GM19463 (cell line): Measurements from ENCODE around the gene ZNF763.
"Not testable (repeated sequence)": the region's sequence is repeated elsewhere in the genome, so short reads cannot be mapped to it uniquely, and the experiment has no call there.

Experiments used
- ATAC-seq: cut with Tn5 transposase; IDR thresholded peaks from one replicate; pipeline ENCODE4 v1.9.1; 2021; ENCODE audit warnings: mild to moderate bottlenecking, moderate library complexity; ENCODE audit not compliant: unreplicated experiment

ZNF763 gene

DNA sequence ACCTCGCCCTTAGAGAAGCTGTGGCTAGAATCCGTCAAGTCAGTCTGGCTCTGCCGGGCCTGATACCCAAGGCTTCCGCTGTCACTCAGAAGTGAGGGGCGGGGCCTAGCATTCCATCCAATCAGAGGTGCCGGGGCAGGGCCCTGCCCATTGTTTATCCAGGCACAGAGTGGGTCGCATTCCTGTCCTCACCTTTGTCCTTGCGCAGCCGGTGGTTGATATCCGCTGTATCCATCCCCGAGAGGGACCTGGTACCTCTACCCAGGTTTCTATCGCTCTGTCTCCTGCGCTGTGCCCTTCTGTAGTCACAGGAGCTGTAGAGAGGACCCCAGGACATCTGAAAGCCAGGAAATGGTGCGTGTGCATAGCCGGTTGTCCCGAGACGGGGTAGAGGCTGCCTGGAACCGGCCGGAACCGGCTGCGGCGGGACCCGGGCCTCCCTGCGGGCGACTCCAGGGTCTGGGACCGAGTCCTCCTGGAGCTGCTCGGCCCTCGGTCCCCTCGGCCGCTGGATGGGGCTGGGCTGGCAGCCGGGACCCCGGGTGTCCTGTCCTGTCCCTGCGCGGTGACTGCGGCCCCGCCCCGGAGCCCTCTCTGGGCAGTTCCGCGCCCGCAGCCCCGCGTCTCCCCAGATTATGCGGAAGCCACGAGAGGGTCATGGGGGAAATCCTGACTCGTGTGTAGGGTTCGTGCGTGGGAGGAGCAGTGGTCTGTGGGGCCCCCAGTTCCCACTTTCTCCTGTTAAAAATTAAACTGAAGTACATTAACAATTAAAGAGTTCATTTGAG, at the start of gene ZNF763:
TSS of gene ZNF763 (plus strand) at position 183 of the 788 bp plus-strand sequence. CDS start at position 352, 169 bp downstream.
- ATAC-seq, result peak; percentile 87

DNA sequence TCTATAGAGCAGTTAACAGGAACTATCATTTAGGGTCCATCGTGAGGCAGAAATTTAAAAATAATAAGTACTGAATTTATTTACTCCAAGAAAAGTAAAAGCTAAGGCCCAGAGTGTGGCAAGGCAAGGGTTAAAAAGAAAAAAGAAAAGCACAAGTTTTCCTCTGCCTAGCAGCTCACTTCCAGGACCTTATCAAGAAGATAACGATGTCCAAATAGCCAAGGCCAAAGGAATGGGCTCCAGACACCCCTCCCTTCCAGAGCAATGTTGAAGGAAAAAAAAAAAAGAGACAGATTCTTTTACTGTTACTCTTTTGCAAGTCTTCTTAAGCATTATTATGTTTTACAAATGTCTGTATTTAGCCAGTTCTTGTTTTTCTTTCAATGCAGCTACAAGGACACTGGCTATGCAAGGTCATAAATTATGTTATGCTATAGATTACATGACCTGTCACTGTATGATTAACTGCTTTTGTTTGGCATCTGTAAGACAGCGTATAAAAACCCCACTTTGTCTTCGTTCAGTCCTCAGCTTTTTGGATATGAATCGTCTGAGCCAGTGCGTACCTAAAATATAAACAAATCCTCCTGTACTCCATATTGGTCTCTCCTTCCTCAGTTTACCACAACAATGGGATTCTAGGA, 42.9 kb upstream of the ZNF763 start:
- no peak for ATAC-seq

DNA sequence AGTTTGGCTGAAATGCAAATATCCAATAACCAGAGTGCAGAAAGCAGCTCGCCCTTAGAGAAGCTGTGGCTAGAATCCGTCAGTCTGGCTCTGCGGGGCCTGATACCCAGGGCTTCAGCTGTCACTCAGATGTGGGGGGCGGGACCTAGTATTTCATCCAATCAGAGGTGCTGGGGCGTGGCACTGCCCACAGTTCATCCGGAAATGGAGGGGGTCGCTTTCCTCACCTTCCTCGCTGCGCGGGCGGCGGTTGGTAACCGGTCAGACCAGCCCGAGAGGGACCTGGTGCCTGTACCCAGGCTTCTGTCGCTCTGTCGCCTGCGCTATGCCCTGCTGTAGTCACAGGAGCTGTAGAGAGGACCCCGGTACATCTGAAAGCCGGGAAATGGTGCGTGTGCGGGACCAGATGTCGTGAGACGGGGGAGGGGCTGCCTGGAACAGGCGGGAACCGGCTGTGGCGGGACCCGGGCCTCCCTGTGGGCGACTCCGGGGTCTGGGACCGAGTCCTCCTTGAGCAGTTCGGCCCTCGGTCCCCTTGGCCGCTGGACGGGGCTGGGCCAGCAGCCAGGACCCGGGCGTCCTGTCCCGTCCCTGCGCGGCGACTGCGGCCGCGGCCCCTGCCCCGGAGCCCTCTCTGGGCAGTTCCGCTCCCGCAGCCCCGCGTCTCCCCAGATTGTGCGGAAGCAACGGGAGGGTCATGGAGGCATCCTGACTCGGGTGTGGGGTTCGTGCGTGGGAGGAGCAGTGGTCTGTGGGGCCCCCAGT, 39.8 kb upstream of the ZNF763 start, which contains the start of gene ZNF700:
TSS of gene ZNF700 (plus strand) at position 222 of the 765 bp plus-strand sequence. CDS start at position 326, 104 bp downstream.
- peak; percentile 80 for ATAC-seq

DNA sequence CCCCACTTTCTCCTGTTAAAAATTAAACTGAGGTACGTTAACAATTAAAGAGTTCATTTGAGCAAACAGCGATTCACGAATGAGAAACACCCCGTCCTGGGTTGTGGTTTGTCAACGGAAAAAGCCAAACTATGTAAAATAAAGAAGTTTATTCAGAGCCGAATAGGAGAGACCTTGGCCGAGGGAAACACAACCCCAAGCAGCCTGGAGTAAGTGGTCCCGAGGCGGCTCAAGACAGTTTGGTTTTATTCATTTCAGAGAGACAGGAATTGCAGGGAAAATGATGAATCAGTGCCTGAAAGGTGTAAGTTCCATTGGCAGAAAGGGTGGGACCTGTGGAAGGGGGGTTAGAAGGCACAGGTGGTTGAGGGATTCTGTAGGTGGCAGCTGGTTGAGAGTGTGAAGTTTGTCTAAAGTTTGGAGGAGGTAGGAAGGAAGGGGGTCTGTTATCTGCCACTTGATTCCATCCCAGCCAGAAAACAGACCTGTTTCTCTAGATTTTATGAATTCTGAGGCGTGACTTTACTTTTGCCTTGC, 39.1 kb upstream of the ZNF763 start:
- ATAC-seq, result not testable (repeated sequence)

DNA sequence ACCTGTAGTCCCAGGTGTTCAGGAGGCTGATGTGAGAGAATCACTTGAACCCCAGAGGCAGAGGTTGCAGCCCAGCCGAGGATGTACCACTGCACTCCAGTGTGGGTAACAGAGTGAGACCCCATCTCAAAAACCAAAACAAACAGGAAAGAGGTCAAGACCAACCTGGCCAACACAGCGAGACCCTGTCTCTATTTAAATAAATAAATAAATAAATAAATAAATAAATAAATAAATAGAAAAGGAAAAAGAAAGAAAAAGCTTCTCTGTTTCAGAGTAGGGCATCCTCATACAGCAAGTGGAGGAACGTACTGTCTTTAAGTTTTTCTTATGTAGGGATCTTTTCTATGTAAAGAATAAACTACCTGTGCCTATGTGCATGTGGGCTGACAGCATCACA, 37.6 kb upstream of the ZNF763 start:
- ATAC-seq, result no peak

DNA sequence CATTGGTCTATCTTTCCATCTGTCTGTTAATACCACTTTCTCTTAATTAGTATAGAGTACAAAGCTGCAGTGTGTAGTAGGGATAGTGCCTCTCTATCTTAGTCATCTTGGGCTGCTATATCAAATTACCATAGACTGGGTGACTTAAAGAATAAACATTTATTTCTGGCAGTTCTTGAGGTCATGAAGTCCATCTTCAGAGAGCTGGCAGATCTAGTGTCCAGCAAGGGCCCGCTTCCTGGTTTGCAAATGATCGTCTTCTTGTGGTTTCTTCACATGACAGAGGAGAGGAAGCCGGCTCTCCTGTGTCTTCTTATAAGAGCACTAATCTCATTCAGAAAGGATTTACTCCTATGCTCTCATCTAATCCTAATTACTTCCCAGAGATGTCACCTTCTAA, 33.8 kb upstream of the ZNF763 start:
- no peak for ATAC-seq

DNA sequence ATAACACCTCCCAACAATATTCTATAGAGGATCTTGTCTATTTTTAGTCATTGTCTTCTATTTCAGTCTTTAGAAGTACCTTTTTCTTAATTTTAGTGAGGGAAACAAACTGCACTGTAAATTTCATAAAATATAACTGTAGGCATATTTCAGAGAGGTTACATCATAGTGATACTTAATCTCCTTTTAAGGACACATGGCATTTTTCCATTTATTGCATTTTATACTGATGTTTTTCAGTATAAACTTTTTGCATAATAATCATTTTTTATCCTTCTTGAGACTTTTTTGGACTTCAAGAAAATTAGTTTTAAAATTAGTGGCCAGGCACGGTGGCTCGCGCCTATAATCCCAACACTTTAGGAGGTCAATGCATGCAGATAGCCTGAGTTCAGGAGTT, 33.3 kb upstream of the ZNF763 start:
- ATAC-seq, result no peak

DNA sequence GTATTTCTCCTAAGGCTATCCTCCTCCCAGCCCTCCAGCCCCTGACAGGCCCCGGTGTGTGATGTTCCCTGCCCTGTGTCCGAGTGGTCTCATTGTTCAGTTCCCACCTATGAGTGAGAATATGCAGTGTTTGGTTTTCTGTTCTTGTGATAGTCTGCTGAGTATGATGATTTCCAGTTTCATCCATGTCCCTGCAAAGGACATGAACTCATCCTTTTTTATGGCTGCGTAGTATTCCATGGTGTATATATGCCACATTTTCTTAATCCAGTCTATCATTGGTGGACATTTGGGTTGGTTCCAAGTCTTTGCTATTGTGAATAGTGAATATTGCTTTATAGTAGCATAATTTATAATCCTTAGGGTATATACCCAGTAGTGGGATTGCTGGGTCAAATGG, 29.0 kb upstream of the ZNF763 start:
- ATAC-seq, result not testable (repeated sequence)

DNA sequence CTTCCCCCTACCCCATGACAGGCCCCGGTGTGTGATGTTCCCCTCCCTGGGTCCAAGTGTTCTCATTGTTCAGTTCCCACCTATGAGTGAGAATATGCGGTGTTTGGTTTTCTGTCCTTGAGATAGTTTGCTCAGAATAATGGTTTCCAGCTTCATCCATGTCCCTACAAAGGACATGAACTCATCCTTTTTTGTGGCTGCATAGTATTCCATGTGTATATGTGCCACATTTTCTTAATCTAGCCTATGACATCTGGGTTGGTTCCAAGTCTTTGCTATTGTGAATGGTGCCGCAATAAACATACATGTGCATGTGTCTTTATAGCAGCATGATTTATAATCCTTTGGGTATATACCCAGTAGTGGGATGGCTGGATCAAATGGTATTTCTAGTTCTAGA, 26.5 kb upstream of the ZNF763 start:
- ATAC-seq, result not testable (repeated sequence)

DNA sequence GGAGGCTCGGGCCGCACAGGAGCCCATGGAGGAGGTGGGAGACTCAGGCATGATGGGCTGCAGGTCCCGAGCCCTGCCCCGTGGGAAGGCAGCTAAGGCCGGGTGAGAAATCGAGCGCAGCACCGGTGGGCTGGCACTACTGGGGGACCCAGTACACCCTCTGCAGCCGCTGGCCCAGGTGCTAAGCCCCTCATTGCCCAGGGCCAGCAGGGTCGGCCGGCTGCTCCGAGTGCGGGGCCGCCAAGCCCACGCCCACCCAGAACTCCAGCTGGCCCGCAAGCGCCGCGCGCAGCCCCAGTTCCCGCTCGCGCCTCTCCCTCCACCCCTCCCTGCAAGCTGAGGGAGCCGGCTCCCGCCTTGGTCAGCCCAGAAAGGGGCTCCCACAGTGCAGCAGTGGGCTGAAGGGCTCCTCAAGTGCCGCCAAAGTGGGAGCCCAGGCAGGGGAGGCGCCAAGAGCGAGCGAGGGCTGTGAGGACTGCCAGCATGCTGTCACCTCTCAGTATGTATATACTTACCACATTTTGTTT, 23.4 kb upstream of the ZNF763 start:
- ATAC-seq, result not testable (repeated sequence)

DNA sequence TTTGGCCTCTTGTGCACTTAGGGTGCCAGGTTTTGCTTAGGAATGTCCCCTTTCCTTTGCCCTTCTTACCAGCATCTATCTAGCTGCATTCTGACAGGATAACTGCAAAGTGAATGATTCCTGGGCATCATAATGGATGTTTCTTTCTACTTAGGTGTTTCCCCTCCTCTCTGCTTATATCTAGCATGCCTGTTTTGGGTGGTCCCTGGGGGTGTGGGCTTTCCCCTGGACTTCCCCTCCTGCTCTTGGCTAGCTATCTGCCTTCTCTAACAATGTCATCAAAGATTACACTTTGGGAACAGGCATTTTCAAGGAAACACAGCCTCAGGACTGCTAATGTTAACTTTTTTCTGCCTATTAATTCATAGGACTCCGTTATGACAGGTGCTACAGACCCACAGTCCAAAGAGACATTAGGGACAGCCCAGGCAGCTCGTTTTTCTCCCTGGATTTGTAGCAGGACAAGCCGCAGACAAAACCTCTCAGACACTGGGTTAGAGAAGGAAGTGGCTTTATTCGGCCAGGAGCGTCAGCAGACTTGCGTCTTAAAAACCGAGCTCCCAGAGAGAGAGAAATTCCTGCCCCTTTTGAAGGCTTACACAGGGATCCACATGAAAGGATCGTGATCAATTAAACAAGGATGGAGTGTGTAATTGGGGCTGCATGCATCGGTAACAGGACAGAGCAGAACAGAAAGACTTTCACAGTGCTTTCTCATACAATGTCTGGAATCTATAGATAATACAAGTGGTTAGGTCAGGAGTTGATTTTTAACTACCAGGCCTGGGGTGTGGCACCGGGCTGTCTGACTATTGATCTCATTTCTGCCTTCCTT, 22.6 kb upstream of the ZNF763 start:
- no peak for ATAC-seq

DNA sequence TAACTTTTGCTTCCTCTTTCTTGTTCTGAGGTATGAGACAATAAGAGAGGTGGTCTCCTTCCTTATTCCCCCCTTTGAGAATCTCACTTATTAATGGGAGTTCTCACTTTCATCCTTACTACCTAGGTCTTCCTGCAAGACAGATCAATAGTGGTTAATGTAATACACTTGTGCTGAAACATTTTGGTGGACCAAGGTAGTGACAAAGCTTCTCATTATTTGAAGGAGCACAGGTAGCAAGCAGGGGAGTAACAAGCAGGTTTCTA, 22.1 kb upstream of the ZNF763 start:
- no peak for ATAC-seq

DNA sequence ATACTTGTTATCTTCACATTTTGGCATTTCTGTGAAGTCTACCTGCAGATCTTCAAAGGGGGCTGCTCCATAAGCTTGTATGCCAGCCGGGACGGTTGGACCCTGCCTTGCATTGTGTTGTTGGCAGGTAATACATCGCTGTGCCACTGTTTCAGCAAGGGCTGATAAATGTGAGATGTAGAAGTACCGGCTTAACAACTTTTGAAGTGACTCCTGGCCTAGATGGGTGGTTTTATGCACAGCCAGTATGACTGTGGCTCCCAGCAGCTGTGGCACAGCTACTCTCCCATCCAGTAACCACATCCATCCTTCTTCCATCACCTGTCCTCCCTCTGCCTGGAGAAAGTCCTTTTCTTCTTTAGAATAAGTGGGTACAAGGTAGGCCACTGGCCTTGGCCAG, 20.2 kb upstream of the ZNF763 start:
- ATAC-seq, result no peak

DNA sequence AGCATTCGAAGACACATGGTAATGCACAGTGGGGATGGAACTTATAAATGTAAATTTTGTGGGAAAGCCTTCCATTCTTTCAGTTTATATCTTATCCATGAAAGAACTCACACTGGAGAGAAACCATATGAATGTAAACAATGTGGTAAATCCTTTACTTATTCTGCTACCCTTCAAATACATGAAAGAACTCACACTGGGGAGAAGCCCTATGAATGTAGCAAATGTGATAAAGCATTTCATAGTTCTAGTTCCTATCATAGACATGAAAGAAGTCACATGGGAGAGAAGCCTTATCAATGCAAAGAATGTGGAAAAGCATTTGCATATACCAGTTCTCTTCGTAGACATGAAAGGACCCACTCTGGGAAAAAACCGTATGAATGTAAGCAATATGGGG, 16.2 kb upstream of the ZNF763 start:
- no peak for ATAC-seq

DNA sequence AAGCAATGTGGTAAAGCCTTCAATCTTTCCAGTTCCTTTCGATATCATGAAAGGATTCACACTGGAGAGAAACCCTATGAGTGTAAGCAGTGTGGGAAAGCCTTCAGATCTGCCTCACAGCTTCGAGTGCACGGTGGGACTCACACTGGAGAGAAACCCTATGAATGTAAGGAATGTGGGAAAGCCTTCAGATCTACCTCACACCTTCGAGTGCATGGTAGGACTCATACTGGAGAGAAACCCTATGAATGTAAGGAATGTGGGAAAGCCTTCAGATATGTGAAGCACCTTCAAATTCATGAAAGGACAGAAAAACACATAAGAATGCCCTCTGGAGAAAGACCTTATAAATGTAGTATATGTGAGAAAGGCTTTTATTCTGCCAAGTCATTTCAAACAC, 15.6 kb upstream of the ZNF763 start:
- no peak for ATAC-seq

DNA sequence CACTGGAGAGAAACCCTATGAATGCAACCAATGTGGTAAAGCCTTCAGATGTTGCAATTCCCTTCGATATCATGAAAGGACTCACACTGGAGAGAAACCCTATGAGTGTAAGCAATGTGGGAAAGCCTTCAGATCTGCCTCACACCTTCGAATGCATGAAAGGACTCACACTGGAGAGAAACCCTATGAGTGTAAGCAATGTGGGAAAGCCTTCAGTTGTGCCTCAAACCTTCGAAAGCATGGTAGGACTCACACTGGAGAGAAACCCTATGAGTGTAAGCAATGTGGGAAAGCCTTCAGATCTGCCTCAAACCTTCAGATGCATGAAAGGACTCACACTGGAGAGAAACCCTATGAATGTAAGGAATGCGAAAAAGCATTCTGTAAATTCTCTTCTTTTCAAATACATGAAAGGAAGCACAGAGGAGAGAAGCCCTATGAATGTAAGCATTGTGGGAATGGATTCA, 15.2 kb upstream of the ZNF763 start:
- not testable (repeated sequence) for ATAC-seq

DNA sequence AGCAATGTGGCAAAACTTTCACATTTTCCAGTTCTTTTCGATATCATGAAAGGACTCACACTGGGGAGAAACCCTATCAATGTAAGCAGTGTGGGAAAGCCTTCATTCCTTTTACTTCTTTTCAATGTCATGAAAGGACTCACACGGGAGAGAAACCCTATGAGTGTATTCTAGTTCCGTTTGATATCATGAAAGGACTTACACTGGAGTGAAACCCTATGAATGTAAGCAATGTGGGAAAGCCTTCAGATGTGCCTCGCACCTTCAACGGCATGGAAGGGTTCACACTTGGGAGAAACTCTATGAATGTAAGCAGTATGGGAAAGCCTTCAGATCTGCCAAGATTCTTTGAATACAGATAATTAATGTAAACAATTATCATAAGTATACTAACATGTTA, 14.5 kb upstream of the ZNF763 start:
- no peak for ATAC-seq

DNA sequence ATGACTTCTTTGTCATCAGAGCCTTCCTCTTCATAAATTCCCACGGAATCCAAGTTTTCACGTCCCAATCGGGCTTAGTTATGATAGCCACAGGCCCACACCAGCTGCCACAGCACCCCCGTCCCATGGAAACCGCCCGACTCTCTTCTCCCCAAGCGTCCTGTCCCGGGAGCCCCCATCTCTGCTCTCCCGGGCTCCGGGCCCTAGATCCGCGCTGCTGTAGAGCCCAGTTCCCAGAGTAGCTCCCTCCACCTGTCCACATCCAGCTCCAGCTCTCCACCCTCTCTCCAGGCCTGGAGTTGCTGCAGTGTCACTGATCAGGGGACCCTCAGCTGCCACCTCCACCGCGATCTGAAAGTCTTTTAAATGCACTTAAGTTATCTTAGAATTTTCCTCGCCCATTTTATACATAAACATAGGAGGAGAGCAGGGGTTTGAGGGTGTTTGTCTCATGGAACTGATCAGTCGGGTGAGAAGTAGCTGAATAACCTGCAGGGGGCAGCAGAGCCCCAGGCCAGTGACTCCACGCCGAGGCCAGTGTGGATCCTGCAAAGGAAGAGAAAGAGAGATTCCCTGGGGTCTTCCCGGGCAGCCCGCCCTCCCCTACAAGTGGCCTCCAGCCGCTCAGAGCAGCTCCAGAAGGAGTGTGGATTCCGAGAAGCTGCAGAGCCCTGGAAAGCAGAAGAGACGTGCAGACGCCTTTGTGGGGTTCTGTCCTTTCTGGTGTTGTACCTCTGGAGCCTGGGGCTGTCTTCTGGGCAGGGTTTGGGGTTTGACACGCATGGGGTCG, 1.1 kb upstream of the ZNF763 start:
- ATAC-seq, result no peak

DNA sequence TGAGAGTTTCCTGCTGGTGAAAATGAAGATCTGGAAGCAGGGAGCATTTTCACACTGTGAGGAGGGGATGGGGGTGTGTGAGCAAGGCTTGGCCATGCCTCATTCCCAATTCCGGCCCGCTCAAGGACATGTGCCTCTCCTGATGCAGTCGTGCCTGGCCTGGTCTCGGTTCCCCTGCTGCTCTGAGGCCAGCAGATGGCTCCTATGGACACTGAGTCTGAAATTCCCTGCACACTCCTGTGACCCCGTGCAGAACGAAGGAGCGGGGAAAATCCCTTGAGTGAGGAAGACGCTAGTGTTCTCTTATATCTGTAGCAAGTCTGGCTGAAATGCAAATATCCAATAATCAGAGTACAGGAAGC, 363 bp upstream of the ZNF763 start:
- ATAC-seq, result no peak

DNA sequence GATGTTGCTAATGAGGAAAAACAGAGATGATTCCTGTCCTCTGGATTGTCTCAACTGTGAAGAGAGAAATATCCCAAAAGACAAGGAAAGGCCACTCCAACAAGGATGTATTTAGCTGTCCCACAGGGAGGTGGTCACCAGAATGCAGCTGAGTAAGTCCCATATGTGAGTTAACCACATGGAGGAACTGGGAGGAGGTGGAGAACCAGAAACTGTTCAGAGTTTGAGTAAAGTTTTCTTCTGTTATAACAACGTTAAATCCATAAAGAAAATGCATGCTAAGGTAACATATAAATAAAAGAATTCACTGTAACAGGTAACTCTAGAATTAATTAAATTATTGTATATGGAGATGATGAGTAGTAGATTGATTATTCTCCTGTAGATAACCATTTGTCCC, 5.3 kb downstream of the ZNF763 start:
- no peak for ATAC-seq
